Ovary (tissue), 9 donors: Measurements from ENCODE around the gene SLC9A9. TPM values are rescaled to one million over a fixed set of nuclear protein-coding genes. Genes with fewer than 3 reads are reported as not detected.

Experiments used
- DNase-seq, 5 donors: peaks; one replicate each; pipeline ENCODE4 v3.0.0-alpha.2; 2019 to 2020
- H3K27ac ChIP-seq, 2 donors: fragments of 200-600 bp; one replicate each; pipeline versions ENCODE4 v1.5.1 to v1.8.0; 2019 to 2022
- H3K27me3 ChIP-seq: fragments of 200-600 bp; one replicate; pipeline ENCODE4 v1.8.0; 2022
- H3K36me3 ChIP-seq: fragments of 200-600 bp; sonication (generic); one replicate; pipeline ENCODE4 v1.5.1; 2019
- H3K4me1 ChIP-seq: one replicate; pipeline ENCODE4 v1.8.1; 2013; ENCODE audit warnings: mild to moderate bottlenecking, moderate library complexity; ENCODE audit not compliant: insufficient read depth
- H3K4me3 ChIP-seq: fragments of 200-600 bp; sonication (generic); one replicate; pipeline ENCODE4 v1.5.1; 2017
- H3K9me3 ChIP-seq, 2 donors: fragments of 200-600 bp in 1 of 2; sonication (generic) in 1 of 2; one replicate each; pipeline versions ENCODE4 v1.5.1 to v1.8.1; 2013 to 2019; ENCODE audit warnings: mild to moderate bottlenecking in 1 of 2, moderate library complexity in 1 of 2
- CTCF ChIP-seq, 3 donors: fragments of 450-650 bp in 2 of 3; fragments of 200-600 bp in 1 of 3; IDR thresholded peaks; one replicate each; pipeline versions ENCODE4 v1.5.1 to v1.8.0; 2016 to 2022; ENCODE audit warnings: antibody characterized with exemption in 3 of 3, mild to moderate bottlenecking in 1 of 3
- EP300 ChIP-seq: sonication (generic); formaldehyde crosslinking; IDR thresholded peaks from one replicate; pipeline ENCODE4 v1.6.1; 2017; ENCODE audit warnings: antibody characterized with exemption
- POLR2A ChIP-seq: fragments of 450-650 bp; IDR thresholded peaks from one replicate; pipeline ENCODE4 v1.6.1; 2017; ENCODE audit warnings: antibody characterized with exemption, mild to moderate bottlenecking, moderate library complexity
- WGBS, 3 donors: extraction: QIAGEN DNeasy Blood & Tissue Kit in 1 of 3; methylation state at CpG; one replicate each; pipeline versions ENCODE4 v1.1.5 to v1.1.7; 2013 to 2017; 5-methylcytosine and 5-hydroxymethylcytosine counted together
- intact Hi-C, 4 donors: fragments of 100-400 bp; cut with DNase I; formaldehyde crosslinking; loops; one replicate each; pipeline versions ENCODE4 v1.11.0 to v1.15.1; 2022 to 2023
- polyA plus RNA-seq, 2 donors: library from polyadenylated mRNA; stranded (reverse); fragments of 200-250 nt in 1 of 2; fragments of 350-450 nt in 1 of 2; fragmentation: Illumina TruSeq in 1 of 2; extraction: RNeasy Lipid Tissue Mini Kit (QIAGEN cat#74804) in 1 of 2; gene quantifications; one replicate each; pipeline ENCODE4 v1.2.3, GENCODE V29; 2013 to 2014
- total RNA-seq, 7 donors: library from RNA; depleted of rRNA in 2 of 7; stranded (reverse); fragments of >200 nt in 2 of 7; fragmentation: NEBNext Ultra II Directional in 3 of 7; extraction: Animal tissue kit (Norgen Biotek cat#: 25700) in 3 of 7; gene quantifications; one replicate each; pipeline versions ENCODE4 v1.1.0 to v1.2.4, GENCODE V29; 2016 to 2023
- donor health status: DM: no; HTN: no; CAD: no; lungs with moderate emphysema.
- donor health status: DM: no; HTN: no; CAD: no.
- donor health status: Bipolar disorder and iron deficiency.
- donor health status: DM: yes; HTN: yes; CAD: no.
- donor health status: DM: no; HTN: no; CAD: no.
- donor health status: DM: yes; HTN: yes; CAD: no.

The SLC9A9 gene
- total and polyA plus RNA-seq, 9 donors = 7.0 to 22.7 (median 13.5) TPM

GRCh38 chr3:143814443-143814889 lies 33.8 kb downstream of the SLC9A9 start:
- no peaks in the 10 kb centered on the region for H3K9me3 ChIP-seq
- no peak overlapping the region for H3K4me3 ChIP-seq
- H3K27ac ChIP-seq = no peak overlapping the region
- intact Hi-C loops = no loop called here
- 92 to 97% (median 95%) methylated on average over 3 of the region's 3 CpGs for WGBS, 3 donors
- TF ChIP-seq POLR2A (no peak), EP300 (no peak), CTCF (IDR thresholded peaks at IDR 0.05) (no peak)
- no peaks in the 10 kb centered on the region for H3K27me3 ChIP-seq
- no peaks in the 10 kb centered on the region for H3K36me3 ChIP-seq
- H3K4me1 ChIP-seq = peaks cover 2% of the 10 kb centered on the region
- no peak for DNase-seq

- H3K36me3 ChIP-seq = no peaks in the 10 kb centered on the region
- no peak for DNase-seq
- no peak overlapping the region for H3K27ac ChIP-seq
- H3K27me3 ChIP-seq = no peaks in the 10 kb centered on the region
- no peaks in the 10 kb centered on the region for H3K9me3 ChIP-seq
- peaks cover 2% of the 10 kb centered on the region for H3K4me1 ChIP-seq
- WGBS, 3 donors = 87 to 90% (median 88%) methylated on average over 3 of the region's 3 CpGs
- no peak overlapping the region for H3K4me3 ChIP-seq
- intact Hi-C loops = no loop called here
- no peak for TF ChIP-seq CTCF (IDR thresholded peaks at IDR 0.05)
- no peak for TF ChIP-seq POLR2A
- no peak for TF ChIP-seq EP300
These were observed 35.8 kb downstream of the SLC9A9 start for GRCh38 chr3:143812481-143812880.

- H3K9me3 ChIP-seq = no peaks in the 10 kb centered on the region
- DNase-seq = peak in 1 of 5 donors; percentile 49
- H3K27me3 ChIP-seq = no peaks in the 10 kb centered on the region
- H3K36me3 ChIP-seq = no peaks in the 10 kb centered on the region
- H3K4me3 ChIP-seq = no peak overlapping the region
- intact Hi-C loops = no loop called here
- H3K4me1 ChIP-seq = peaks cover 4% of the 10 kb centered on the region
- TF ChIP-seq CTCF (IDR thresholded peaks at IDR 0.05) (no peak), EP300 (no peak), POLR2A (no peak)
- H3K27ac ChIP-seq = no peak overlapping the region
- 83 to 91% (median 90%) methylated on average over 8 of the region's 8 CpGs for WGBS, 3 donors
These were observed 36.7 kb downstream of the SLC9A9 start for GRCh38 chr3:143811602-143812001.

GRCh38 chr3:143810953-143811265 lies 37.4 kb downstream of the SLC9A9 start:
- WGBS, 3 donors = 34 to 58% (median 42%) methylated on average over 2 of the region's 2 CpGs
- H3K27ac ChIP-seq = no peak overlapping the region
- no peak for TF ChIP-seq EP300
- H3K36me3 ChIP-seq = no peaks in the 10 kb centered on the region
- peaks cover 4% of the 10 kb centered on the region for H3K4me1 ChIP-seq
- no peak overlapping the region for H3K4me3 ChIP-seq
- intact Hi-C loops = no loop called here
- DNase-seq = no peak
- H3K9me3 ChIP-seq = no peaks in the 10 kb centered on the region
- no peaks in the 10 kb centered on the region for H3K27me3 ChIP-seq

GRCh38 chr3:143810166-143810952 lies 37.9 kb downstream of the SLC9A9 start:
- no peak for TF ChIP-seq POLR2A
- TF ChIP-seq CTCF (IDR thresholded peaks at IDR 0.05) = no peak
- TF ChIP-seq EP300 = no peak
- H3K27ac ChIP-seq = no peak overlapping the region

More at GRCh38 chr3:143810166-143810952, 37.9 kb downstream of the SLC9A9 start:
- no peaks in the 10 kb centered on the region for H3K36me3 ChIP-seq
- H3K27me3 ChIP-seq = no peaks in the 10 kb centered on the region
- no peak for DNase-seq
- peaks cover 4% of the 10 kb centered on the region for H3K4me1 ChIP-seq
- WGBS, 3 donors = 71 to 94% (median 93%) methylated on average over 2 of the region's 2 CpGs
- intact Hi-C loops = no loop called here
- H3K9me3 ChIP-seq = no peaks in the 10 kb centered on the region
- no peak overlapping the region for H3K4me3 ChIP-seq
